ENCODE results near the gene SSTR5. TPM values are rescaled to one million over a fixed set of nuclear protein-coding genes. Genes with fewer than 3 reads are reported as not detected.

SSTR5 gene
- total RNA-seq, 1 donor from 2014 or later, result 0.57 TPM

GRCh38 chr16:1096169-1097082 lies 23.9 kb downstream of the SSTR5 start, which contains the start of gene C1QTNF8:
Gene C1QTNF8 (minus strand): TSS chr16:1096244. CDS start chr16:1094922, 1,322 bp downstream.
- intact Hi-C loops (cut with DNase I), result no loop called here
- DNase-seq (ENCODE audit: low spot score), result no peak

GRCh38 chr16:1097156-1097555 lies 24.6 kb downstream of the SSTR5 start:
- intact Hi-C loops (cut with DNase I), result no loop called here
- DNase-seq (ENCODE audit: low spot score), result no peak

- peak; percentile 90 for DNase-seq (ENCODE audit: low spot score)
Observed at GRCh38 chr16:1097800-1098199, 25.3 kb downstream of the SSTR5 start.

GRCh38 chr16:1098266-1098991 lies 25.9 kb downstream of the SSTR5 start:
- intact Hi-C loops (cut with DNase I), result no loop called here
- no peak for DNase-seq (ENCODE audit: low spot score)

More at GRCh38 chr16:1097800-1098199, 25.3 kb downstream of the SSTR5 start:
- intact Hi-C loops (cut with DNase I), result no loop called here

GRCh38 chr16:1099189-1100083 lies 26.9 kb downstream of the SSTR5 start:
- no peak for DNase-seq (ENCODE audit: low spot score)
- intact Hi-C loops (cut with DNase I), result no loop called here

GRCh38 chr16:1100084-1100800 lies 27.7 kb downstream of the SSTR5 start:
- no peak for DNase-seq (ENCODE audit: low spot score)
- intact Hi-C loops (cut with DNase I), result no loop called here

GRCh38 chr16:1101133-1101532 lies 28.6 kb downstream of the SSTR5 start:
- intact Hi-C loops (cut with DNase I), result no loop called here
- DNase-seq (ENCODE audit: low spot score), result no peak

- DNase-seq (ENCODE audit: low spot score), result no peak
- intact Hi-C loops (cut with DNase I), result no loop called here
Observed at GRCh38 chr16:1101573-1102332, 29.2 kb downstream of the SSTR5 start.

GRCh38 chr16:1102333-1102700 lies 29.8 kb downstream of the SSTR5 start:
- intact Hi-C loops (cut with DNase I), result no loop called here
- DNase-seq (ENCODE audit: low spot score), result no peak

- no peak for DNase-seq (ENCODE audit: low spot score)
- intact Hi-C loops (cut with DNase I), result loop anchor here (1.0 kb wide), 1 partner anchor 46 kb away; no protein-coding TSS in a partner anchor
Observed at GRCh38 chr16:1102921-1103635, 30.5 kb downstream of the SSTR5 start.

- no peak for DNase-seq (ENCODE audit: low spot score)
- intact Hi-C loops (cut with DNase I), result loop anchor here (1.0 kb wide), 1 partner anchor 46 kb away; no protein-coding TSS in a partner anchor
Observed at GRCh38 chr16:1103636-1103980, 31.1 kb downstream of the SSTR5 start.

- DNase-seq (ENCODE audit: low spot score), result no peak
Observed at GRCh38 chr16:1105888-1106620, 33.5 kb downstream of the SSTR5 start.

GRCh38 chr16:1106659-1107058 lies 34.1 kb downstream of the SSTR5 start:
- DNase-seq (ENCODE audit: low spot score), result no peak
- intact Hi-C loops (cut with DNase I), result loop anchor here (1.0 kb wide), 1 partner anchor 88 kb away; no protein-coding TSS in a partner anchor

More at GRCh38 chr16:1105888-1106620, 33.5 kb downstream of the SSTR5 start:
- intact Hi-C loops (cut with DNase I), result loop anchor here (1.0 kb wide), 1 partner anchor 88 kb away; no protein-coding TSS in a partner anchor

- no peak for DNase-seq (ENCODE audit: low spot score)
Observed at GRCh38 chr16:1107141-1107540, 34.6 kb downstream of the SSTR5 start.

GRCh38 chr16:1107731-1108130 lies 35.2 kb downstream of the SSTR5 start:
- intact Hi-C loops (cut with DNase I), result no loop called here
- no peak for DNase-seq (ENCODE audit: low spot score)

More at GRCh38 chr16:1107141-1107540, 34.6 kb downstream of the SSTR5 start:
- intact Hi-C loops (cut with DNase I), result no loop called here

- intact Hi-C loops (cut with DNase I), result no loop called here
- no peak for DNase-seq (ENCODE audit: low spot score)
Observed at GRCh38 chr16:1108299-1109252, 36.0 kb downstream of the SSTR5 start.

Data from cardiac septum (tissue), 1 donor.